Measurements from ENCODE around the gene MEF2D.

Gene MEF2D

DNA sequence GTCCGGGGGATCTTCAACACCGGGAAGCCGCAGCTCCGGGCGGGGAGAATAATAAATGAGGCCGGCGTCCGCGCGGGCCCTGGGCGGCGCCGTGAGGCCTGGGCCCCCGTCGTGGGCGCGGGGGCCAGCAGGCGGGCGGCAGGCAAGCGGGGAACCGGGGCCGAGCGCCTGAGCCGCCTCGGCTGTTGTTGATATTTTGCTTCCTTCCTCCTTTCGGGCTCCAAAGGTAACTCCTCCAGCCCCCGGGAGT, at the start of gene MEF2D:
TSS of gene MEF2D (minus strand) at position 233 of the 250 bp plus-strand sequence. CDS start 17,483 bp downstream, outside the sequence.
- DNase-seq: no peak

DNA sequence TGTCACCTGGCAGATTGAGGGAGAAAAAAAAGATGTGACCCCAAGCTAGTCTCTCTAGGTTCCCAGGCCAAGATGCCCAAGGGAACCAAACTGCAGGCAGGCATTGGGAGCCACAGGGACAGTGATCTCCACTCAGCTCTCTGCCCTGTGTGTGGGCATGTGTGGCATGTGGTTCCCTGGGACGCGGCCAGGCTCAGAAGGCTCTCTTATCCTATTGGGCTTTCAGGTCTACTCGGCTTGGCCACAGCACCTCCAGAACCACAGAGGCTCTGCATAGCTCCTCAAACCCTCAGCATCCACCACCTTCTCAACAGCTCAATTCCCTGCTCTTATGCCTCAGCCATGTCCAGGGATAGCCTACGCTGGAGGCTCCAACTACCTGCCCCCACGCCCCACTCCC, 49.8 kb upstream of the MEF2D start:
- DNase-seq: no peak

DNA sequence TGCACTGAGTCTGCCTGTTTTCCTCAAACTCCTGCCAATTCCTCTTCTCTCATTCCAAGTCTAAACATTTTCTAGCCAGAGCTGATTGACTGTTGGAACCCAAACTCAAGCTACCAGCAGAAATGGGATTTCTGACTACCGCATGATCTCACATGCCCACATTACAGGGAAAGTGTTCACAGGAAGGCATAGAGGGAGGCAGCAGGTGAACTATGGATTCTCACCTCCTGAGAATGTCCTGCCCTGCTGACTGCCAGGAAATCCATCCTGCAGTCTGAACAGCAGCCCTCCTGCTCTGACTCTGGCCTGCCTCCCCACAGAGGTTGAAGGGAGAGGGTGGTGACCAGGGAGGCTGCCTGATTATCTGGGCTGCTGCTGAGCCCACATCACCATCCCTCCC, 49.3 kb upstream of the MEF2D start:
- DNase-seq: no peak

DNA sequence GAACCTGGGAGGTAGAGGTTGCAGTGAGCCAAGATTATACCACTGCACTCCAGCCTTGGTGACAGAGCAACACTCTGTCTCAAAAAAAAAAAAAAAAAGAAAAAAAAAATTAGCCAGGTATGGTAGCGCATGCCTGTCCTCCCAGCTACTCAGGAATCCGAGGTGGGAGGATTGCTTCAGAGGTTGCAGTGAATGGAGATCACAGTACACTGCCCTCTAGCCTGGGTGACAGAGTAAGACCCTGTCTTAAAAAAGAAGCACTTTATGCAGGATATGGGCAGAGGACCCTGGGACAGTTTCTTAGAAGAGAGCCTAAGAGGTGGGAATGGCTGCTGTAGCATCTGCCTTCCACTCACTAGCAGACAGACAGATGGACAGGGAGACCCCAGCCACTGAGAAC, 48.8 kb upstream of the MEF2D start:
- DNase-seq: no peak

DNA sequence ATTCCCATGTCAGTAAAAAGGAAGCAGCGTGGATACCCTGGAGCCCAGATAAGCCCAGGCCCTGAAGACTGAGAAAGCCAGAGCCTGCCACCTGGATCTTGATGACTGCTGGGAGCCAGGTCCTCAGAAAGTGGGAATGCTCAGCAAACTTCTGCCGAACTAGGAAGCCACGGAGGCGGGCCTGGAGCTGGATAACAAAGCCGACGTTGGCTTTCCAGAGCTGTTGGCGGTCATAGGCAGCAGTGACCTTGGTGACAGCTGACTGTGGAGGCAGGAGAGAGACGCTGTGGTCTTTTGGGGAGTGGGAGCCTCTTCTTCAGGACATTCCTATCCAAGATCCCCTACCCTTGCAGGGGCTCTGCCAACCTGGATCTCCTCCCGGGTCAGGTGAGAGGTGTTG, 47.4 kb upstream of the MEF2D start:
- DNase-seq: no peak

DNA sequence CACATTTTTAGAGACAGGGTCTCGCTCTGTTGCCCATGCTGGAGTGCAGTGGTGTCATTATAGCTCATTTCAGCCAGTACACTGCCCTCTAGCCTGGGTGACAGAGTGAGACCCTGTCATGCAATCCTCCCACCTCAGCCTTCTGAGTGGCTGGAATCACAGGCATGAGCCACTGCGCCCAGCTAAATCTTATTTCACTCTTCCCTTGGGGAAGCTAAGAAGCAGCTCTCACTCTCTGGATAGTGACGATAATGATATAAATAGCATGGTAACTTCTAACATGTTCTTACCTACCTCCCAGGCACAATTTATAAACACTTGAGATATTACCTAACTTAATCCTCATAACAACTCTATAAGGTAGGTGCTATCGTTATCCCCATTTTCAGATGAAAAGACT, 46.9 kb upstream of the MEF2D start:
- DNase-seq: no peak

DNA sequence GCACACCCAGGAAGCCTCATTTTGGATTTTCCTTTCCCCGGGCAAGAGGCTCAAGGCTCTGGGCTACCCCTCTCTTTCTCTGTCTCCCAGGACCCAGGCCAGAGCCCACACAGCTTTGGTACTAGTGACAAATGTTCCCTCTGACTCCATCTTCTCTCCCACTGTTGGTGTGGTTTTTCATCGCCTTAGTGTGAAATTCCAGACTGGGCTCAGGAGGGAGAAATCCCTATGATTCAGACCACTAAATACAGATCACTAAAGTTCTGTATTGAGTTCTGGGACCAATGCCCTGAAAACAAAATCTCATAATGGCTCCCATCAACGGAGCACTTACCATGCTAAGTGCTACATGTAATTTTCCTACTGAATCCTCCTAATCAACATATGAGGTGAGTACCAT, 45.7 kb upstream of the MEF2D start:
- no peak for DNase-seq

DNA sequence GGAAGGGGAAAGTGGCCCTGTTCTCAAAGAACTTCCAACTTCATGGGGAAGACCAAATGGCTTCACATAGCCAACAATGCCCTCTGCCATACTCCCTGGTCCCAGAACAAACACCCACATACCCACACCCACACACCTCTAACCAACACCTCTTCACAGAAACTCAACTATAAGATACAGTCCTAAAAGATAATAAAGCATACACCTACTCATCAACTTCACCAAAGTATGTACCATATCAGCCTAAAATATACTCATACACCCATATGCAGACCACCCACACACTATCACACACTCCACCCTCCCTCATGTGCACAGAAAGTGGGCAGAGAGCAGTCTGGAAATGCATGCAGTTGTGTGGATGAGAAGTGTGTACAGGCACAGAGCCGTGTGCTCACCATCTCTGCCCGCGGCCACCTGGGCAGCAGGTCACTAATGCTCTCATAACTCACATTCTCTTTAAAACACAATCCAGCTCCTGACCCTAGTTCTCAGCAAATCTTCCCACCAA, 44.1 kb upstream of the MEF2D start:
- DNase-seq: no peak

DNA sequence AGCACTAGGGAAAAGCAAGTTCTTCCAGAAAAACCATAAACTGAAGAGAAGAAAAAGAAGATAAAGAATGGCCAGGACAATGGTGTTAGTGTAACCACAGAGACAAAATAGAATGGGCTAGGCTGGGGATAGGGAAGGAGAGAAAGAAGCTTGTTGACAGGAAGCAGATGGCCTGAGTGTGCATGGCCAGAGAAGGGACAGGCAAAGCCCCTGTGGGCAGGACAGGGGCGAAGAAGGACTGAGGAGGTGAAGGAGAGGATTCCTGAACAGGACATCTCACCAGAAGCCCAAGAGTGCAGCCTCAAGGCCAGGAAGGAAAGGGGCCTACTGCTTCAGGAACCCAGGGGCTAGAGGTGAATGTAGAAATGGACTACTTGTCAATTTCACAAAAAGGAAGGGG, 42.5 kb upstream of the MEF2D start:
- no peak for DNase-seq

DNA sequence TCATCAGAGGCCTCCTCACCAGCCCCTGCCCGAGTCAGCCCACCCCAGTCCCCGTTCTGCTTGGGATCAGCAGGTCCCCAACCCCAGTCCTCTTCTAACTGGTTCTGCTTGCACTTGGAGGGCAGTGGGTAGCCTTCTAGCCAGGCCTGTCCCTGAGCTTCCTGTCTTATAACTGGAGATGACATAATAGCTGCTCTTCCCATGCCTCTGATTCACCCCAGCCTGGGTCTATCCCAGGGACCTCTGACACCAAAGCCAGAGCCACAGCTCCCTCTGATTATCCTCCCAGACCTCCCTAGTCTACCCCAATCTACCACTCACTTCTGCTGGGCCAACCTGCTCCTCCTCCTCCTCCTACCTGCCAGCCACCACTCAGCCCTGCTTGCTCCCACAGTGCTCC, 40.4 kb upstream of the MEF2D start:
- no peak for DNase-seq

DNA sequence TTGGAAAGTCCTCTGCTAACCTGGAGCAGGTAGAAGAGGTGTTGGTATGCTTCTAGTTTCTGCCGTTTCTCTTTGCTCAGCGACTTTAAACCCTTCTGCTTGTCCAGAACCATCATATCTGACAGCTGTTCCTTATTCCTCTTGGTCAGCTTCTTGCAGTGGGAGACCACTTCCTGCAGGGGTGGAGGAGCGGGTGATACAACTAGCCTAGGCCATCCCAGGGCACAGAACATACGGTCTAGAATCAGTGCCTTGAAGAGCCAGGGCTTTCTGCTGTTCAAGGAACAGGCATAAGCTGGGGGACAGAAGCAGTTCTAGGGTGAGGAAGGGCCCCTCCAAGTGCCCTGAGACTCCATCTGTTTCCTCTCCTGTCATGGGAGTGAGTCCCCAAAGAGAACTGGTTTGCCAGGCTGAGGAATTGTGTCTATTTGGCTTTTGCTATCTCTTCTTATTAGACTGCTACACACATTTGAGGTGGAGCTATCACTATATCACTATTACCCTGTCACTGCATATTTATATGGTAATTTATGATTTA, 39.3 kb upstream of the MEF2D start:
- no peak for DNase-seq

DNA sequence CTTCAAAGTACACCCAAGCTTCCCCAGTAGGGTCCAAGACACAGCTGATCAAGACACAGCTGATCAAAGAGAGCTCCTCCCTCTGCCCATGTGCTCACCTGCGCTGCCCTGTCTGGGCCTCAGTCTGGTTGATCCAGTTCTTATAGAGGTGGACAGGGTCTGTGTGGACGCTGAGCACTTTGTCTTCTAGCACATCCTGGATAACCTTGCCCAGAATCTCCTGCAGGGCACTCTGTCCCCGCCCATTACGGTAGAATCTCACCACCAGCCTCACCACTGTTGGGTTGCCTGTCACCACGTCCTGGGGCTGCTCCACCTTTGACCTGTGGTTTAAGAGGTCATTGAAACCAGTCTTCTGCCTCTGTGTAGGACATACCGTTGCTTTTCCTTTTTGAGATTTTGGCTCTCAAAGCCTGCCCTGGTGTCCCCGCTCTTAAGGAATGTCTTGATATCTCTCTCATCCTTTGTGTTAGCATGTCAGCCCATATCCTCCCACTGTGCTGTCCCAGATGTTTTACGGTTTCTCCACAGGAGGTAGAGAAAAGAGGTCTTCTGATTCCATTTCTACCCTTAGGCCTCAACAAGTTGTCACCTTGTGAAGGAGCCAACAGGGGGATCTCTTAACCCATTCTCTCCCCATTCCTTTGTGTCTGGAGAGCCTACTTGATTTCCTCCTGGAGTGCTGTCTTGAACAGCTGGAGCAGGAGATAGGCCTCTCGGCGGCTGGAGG, 38.3 kb upstream of the MEF2D start:
- no peak for DNase-seq

DNA sequence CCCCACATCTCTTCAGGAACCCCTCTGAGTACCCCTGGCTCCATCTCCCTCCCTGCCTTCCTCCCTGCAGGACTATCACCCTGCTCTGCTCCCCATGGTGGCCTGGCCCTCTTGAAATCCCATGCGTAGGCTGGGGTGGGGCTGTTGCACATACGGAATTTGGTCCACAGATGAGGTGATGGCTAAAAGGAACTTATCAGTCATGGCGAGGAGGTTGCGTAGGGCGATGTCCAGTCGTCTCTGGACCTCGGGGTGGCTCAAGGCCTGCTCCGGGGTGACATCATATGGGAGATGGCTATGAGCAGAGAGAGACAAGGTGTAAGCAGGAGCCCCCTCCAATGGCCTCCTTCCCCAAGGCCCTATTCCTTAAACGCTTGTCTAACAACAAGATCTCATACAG, 36.5 kb upstream of the MEF2D start:
- no peak for DNase-seq

DNA sequence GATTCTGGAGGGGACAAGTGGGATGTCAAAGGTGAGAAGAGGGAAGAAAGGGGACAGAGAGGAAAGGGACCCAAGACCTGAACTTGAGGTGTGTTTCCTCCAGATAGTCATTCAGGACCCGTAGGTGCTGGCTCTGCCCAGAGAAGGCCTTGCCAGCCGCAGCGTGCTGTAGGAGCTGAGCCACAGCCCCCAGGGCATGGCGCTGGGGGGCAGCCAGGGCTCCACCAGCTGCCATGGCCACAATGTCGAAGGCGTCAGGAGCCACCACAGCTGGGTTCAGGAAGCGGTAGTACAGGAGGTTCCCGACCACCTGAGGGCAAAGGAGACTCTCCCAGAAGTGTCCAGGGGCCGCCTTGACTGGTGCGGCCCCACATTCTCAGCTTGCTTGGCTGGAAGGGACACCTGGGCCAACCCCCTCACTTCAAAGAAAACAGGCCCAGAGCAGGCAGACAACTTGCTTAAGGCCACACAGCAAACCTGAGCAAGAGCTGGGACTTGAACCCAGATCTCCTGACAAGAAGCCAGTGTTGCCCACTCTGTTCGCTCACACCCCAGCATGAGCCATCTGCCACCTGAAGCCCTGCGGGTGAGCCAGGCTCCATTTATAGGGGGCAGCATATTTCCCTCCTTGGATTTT, 34.0 kb upstream of the MEF2D start:
- DNase-seq: no peak

DNA sequence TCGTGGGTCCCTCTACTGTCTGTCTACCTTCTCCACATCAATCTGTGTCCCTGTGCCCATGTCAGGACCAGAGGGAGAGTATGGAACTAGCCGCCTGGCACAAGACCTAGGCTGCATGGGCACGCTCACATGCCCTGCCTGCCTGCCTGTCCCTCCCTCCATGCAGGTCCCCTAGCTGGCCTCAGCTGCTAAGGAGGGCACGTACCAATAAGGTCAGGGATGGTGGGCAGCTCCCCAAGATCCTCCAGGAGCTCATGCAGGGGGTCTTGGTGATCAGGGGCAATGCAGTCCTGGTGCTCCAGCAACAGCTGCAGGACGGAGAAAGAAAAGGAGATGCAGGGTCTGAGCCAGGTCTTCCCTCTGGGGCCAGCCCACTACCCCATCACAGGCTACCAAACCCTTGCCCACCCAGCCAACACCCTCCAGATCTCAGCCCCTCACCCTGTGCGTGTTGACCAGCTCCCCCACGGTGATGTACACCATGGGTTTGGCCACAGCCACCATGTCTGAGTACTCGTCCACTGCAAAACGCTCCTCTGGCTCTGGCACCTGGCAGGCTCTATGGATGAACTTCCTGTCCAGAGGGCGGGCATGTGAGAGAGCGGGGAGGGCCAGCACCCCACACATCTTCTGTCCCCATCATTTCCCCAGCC, 33.1 kb upstream of the MEF2D start:
- no peak for DNase-seq

DNA sequence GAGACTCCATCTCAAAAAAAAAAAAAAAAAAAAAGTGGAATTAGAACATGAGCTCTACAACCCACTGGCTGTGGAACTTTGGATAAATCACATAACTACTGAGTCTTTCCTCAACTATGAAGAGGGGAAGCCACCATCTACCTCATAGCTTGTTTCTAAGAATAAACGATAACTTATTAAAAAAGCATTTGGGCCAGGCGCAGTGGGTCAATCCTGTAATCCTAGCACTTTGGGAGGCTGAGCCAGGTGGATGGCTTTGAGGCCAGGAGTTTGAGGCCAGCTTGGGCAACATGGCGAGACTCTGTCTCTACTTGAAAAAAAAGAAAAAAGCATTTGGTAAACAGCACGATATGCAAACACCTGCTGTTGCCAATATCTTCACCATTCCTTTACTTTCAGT, 31.8 kb upstream of the MEF2D start:
- DNase-seq: no peak

DNA sequence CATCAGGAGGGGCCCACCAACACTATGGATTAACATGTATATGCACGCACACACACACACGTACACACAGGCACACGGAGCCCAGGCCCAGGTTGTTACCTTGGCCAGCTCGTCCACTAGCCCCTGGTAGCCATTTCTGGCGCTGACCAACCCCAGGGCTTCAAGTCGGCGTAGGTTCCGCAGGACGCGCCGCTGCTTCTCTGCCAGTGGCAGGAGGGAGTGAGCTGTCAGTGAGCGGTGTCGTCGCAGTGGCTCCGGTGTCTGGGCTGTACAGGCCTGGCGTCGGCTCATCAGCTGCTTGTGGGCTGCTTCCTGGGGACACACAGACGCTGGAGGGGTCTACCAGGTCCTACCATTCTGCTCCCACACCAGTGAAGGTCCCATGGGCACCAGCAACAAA, 29.4 kb upstream of the MEF2D start:
- DNase-seq: no peak

DNA sequence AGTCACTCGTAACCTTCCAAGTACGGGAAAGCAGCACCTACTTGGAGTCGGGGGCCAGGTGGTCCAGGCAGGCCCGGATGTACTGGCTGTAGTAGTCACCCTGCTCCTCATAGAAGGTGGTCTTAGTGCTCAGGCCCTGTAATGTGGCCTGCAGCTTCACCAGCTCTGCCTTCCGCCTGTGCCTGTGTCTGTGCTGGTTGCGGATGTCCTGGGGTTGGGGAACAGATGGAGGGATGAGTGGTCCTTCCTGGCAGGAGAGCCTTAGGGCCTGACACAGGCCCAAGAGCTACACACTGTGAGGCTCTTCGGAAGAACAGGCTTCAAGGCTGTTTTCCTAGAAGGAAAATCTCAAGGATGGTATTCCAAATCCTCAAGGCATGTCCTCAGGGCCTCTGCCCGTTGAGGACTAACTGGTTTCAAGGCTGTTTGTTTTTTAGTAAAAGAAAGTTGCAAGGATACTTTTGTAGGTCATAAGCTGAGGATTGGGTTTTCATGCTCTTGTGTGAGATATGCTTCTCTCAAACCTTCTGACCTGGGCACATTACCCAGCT, 28.4 kb upstream of the MEF2D start:
- DNase-seq: no peak

DNA sequence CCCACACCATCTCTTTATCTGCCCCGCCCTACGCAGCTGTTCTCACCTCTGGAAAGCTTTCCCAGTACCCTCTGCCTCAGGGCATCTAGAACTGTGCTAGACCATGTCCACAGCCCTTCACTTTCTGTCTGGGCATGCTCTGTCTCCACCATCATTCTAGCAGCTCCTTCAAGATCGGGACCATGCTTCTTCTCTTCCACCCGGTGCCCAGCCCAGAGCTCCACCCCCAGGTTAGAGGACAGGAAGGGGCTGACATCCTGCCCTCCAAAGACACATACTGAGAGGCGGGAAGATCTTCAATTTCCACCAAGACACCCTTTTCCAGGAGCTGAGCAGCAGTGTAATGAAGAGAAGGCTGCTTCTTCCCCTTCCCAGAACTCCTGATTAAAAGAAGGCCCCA, 27.7 kb upstream of the MEF2D start:
- no peak for DNase-seq

DNA sequence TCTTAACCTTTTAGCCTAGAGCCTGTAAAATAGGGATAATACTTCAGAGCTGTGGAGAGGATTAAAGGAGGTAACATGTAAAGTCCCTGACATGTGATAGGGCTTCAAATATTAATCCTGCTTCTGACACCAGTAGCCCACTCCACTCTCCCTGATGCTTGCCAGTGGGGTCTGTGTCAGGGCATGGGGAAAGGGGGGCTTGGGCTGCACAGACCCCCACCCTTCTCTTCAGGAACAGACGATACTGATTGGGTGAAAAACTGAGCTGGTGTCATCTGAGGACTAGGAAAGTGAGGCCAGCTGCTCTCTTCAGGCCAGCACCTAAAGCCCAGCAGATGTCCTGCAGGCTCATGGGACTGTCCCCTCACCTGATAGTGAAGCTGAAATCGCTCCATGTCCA, 27.0 kb upstream of the MEF2D start:
- DNase-seq: no peak

DNA sequence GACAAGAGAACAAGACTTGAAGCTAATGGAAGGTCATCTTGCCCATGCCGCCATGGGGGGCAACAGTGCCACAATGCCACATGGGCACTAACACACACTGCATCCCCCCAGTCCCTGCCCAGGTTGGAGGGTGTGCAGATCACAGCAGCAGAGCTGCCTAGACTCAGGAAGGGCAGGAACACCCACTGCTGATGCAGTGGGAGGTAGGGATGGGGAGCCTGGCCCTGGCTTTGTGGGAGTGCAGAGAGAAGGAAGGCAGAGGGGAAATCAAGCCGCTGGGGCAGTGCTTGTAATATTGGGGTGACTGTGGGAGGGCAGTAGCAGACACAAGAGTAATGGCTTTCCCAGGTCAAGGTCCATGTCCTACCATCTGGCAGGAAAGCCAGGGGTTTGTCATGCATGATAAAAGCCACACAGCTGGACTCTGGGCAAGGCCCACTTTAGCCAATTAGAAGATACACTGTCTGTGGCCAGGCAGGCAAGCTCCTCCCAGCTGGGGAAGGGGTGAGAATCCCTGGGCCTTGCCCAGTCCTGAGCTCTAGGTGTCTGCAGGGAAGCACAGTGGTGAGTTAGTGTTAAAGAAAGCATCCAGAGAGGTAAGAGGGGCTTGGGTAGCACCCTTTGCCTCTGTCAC, 25.4 kb upstream of the MEF2D start:
- no peak for DNase-seq

DNA sequence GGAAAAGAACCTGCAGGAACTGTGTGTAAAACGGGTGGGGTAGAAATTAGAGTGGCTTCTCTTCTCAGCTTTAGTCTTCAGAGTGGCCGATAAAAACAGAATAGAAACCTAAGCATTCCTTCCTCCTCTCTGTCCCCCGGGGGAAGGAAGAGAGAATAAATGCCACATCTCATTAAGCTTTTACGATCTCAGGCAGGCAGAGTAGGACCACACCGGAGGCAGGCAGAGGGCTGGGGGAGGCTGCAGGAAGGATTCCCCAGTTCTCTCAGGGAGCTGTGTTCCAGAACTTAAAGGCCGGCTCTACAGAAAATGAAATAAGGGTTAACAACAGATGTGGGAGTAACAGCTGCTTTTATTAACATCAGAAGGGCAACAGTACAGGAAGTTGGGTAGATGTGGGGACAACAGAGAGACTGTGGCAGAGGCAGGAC, 24.5 kb upstream of the MEF2D start:
- no peak for DNase-seq

DNA sequence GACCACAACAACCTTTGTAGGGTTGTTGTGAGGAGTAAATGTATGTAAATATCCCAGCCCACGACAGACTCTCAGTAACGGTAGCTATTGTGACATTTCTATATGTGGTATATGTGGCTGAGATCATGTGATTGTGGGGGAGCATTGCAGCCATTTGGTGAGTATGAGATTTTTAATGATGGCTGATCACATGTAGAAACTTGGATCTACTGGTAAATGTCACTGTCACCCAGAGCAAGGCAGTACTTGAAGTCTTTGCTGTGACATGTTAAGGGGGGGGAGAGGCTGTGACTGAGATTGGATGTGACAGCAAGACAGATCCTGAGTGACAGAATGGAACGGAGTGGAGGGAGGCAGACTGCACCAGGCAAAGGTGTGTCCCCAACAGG, 23.9 kb upstream of the MEF2D start:
- DNase-seq: no peak

All from hippocampal formation (tissue), 2 donors.